22Rv1 (cell line): Measurements from ENCODE around the gene RFTN1.

Source experiments
- ZFX ChIP-seq: fragments of 450-650 bp; IDR thresholded peaks from 2 replicates; pipeline ENCODE4 v1.6.1; 2017; ENCODE audit warnings: antibody characterized with exemption, borderline replicate concordance
- TF ChIP-seq, protein P1 (sequence below): fragments of 450-650 bp; IDR thresholded peaks from 2 replicates; pipeline ENCODE4 v1.5.1; 2017; ENCODE audit warnings: mild to moderate bottlenecking

DNA sequence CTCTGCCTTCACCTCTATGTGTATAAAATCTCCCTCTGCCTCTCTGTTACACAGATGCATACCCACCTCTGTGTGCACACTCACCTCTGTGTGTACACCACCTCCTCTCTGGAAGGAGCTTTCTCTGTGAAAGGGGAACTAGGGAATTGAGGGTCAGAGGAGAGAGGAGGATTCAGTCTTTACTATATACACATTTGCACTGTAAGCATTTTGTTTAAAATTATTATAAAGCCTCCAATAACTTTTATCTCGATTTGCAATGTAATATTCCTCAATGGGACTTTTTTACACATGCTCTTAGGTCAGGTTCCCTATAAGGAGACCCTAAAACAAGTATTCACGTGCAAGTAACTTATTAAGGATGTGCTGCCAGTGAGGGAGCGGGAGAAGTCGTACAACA lies 166.0 kb downstream of the RFTN1 start:
- TF ChIP-seq ZFX = no peak
- TF ChIP-seq, protein P1, sequence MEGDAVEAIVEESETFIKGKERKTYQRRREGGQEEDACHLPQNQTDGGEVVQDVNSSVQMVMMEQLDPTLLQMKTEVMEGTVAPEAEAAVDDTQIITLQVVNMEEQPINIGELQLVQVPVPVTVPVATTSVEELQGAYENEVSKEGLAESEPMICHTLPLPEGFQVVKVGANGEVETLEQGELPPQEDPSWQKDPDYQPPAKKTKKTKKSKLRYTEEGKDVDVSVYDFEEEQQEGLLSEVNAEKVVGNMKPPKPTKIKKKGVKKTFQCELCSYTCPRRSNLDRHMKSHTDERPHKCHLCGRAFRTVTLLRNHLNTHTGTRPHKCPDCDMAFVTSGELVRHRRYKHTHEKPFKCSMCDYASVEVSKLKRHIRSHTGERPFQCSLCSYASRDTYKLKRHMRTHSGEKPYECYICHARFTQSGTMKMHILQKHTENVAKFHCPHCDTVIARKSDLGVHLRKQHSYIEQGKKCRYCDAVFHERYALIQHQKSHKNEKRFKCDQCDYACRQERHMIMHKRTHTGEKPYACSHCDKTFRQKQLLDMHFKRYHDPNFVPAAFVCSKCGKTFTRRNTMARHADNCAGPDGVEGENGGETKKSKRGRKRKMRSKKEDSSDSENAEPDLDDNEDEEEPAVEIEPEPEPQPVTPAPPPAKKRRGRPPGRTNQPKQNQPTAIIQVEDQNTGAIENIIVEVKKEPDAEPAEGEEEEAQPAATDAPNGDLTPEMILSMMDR = no peak
